HG02763 (cell line): ENCODE results near the gene ESF1.

ENCODE experiments used
- ATAC-seq: cut with Tn5 transposase; IDR thresholded peaks from one replicate; pipeline ENCODE4 v1.9.1; 2021; ENCODE audit warnings: mild to moderate bottlenecking, moderate library complexity; ENCODE audit not compliant: unreplicated experiment

The ESF1 gene

DNA sequence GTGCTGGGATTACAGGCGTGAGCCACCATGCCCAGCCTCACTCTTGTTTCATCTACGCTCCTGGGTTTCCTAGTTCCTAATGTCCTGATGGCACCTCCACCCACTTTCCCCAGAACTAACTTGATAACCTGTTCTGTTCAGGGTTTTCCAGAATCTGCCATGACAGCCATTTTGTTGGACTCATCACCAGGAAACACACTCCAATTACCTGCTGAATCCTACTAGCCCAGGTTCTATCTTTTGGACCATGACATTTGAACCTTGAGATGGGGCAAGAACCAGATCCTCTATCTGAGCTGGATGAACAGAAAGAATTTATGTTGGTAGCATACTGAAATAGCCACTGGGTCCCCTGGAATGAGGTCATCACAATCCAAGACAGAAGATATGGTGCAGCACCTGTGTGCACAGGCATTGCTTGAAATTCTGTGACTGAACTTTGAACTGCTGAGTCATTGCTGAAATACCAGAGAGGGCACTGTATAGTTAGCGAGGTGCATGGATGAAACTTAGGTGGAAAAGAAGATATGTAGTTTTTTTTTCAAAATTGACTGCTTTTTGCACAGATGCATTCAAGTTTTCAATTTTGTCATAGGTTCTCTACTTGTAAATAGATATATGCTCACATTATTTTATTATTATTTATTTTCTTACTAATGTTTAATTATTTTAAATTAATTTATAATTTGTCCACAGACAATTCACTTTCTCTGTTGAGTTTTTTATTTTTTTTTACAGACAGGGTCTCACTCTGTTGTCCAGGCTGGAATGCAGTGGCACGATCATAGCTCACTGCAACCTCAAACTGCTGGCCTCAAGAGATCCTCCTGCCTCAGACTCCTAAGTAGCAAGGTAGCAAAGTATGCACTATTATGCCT is 103.2 kb downstream of the ESF1 start:
- peak; percentile 84 for ATAC-seq

DNA sequence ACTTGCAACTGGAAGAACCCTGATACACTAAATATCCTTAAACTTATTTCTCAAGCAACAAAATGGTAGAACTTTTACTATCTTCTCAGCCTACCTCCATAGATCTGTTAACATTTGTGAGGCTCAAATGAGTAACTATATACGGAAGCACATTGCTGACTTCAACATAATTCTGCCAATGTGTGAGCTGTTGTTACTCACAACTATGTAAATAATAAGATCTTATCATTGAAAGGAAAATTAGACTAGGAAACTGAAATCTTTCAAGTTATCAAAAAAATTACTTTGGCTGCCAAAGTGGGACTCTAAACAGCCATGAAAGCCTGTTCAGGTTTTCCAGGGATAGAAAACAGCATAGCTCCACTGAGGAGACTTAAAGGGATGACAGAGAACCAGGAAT is 105.8 kb downstream of the ESF1 start:
- no peak for ATAC-seq

DNA sequence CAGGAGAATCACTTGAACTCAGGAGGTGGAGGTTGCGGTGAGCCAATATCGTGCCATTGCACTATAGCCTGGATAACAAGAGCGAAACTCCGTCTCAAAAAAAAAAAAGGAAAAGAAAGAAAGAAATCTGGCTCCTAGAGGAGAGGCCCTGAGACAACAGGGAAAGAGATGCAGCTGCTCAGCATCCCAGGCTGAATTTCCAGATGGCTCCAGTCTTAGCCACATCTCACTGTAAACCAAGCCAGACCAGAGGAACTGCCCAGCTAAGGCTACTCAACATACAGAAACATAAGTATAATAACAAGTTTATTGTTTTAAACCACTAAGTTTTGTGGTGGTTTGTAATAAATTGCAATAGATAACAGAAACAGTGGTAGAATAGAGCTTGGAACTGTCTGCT is 107.5 kb downstream of the ESF1 start:
- ATAC-seq, result no peak

DNA sequence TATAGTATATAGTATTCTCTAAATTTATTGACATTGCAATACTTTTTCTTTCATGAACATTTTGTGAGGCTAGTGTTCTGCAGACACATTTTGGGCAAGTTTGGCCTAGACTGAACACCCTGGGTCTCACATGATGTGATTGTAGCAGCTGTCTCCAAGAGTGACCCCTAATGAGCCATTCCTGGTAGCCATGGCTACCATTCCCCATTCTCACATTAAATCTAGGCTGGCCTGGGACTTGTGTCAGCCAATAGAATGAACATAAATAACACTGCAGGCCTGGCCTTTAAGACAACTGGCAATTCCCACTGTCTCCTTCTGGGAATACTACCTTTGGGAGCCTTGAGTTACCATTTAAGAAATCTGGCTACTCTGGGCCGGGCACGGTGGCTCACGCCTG is 108.0 kb downstream of the ESF1 start:
- ATAC-seq, result no peak

- no peak for ATAC-seq
Measured at GRCh38 chr20:13672690-13673089, 112.0 kb downstream of the ESF1 start.

DNA sequence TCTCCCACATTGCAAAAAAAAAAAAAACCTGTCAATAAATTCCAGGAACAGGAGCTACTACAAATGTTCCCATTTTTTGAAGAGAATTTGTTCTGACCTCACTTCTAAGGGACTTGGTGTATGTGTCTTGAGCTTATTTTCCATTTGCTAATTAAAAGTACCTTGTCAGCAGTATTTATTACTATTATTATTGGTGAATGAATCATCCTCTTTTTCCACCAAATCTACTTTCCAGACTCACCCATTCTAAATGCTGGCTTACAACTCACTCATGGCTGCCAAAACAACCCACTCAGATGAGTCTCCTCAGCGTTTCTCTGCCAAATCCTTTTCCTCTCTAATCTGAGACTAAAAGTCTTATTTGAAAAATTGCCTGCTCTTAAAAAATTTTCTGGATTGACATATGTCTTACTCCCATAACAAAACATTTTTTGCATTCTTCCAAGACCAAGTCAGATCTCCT is 112.8 kb downstream of the ESF1 start:
- ATAC-seq, result no peak

GRCh38 chr20:13671512-13671911 is 113.2 kb downstream of the ESF1 start:
- ATAC-seq, result no peak

GRCh38 chr20:13670160-13670559 is 114.6 kb downstream of the ESF1 start:
- no peak for ATAC-seq

DNA sequence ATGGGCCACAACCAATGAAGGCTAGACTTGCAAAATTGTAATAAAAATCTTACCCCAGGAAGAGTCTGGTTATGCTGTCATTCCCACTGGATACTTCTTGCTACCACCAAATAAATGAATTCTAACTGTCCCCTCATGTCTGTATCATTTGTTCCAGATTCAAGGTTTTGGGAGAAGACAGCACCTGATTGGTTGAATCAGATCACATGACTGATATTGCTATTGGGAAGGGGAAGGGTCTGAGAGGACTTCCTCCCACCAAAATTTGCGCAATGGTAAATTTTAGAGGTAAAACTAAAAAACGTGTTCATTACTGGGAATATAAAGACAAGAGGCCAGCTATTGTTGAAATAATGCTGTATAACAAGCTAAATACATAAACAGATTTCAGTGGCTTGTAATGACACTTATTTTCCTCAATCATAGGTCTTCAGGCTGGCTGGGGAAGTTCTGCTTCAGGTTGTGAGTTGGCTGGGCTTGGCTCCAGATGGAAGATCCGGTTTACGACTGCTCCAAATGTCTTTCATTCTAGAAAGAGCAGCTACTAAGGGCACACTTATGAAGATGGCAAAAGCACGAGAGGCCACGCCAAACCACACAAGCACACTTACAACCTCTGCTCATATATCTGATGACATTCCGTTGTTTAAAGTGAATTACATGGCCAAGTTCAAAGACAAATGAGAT is 118.9 kb downstream of the ESF1 start:
- ATAC-seq, result no peak
